ENCODE results near the gene NEDD4L. TPM values are rescaled to one million over a fixed set of nuclear protein-coding genes. Genes with fewer than 3 reads are reported as not detected.

NEDD4L gene
- total RNA-seq, 4 donors from 2014 or later = 22.7 to 39.9 (median 34.7) TPM

DNA sequence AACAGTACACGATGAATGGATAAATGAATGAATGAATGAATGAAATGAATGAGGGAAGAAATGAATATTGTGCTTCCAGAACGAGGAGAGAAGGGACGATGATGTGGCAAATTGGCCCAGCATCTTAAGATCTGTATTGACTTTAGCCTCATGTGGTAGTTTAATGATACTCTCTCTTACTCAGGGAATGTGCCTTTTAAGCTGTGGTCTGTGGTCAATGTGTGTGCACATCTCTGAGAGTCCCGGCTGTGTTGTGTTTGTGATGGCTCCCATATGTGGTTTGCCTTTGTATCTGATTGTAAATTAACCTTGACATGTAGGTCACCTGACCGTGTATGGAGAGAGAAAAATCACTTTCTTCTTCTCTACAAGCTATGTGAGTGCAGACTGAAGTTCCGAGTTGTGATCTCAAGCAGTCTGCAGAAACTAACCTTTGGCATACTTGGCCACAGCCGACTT, 91.2 kb downstream of the NEDD4L start:
- no peak for DNase-seq (ENCODE audit: extremely low spot score)
- WGBS = 61% methylated on average over 7 of the region's 7 CpGs
- H3K27ac ChIP-seq (replicated peaks in 1 of 4) = no peak overlapping the region
- no peak for TF ChIP-seq EP300 (IDR thresholded peaks at IDR 0.05)
- TF ChIP-seq POLR2AphosphoS5 (IDR thresholded peaks at IDR 0.05) = no peak
- no peak for TF ChIP-seq POLR2A (IDR thresholded peaks at IDR 0.05; ENCODE audit: low read depth)
- TF ChIP-seq, protein P1, sequence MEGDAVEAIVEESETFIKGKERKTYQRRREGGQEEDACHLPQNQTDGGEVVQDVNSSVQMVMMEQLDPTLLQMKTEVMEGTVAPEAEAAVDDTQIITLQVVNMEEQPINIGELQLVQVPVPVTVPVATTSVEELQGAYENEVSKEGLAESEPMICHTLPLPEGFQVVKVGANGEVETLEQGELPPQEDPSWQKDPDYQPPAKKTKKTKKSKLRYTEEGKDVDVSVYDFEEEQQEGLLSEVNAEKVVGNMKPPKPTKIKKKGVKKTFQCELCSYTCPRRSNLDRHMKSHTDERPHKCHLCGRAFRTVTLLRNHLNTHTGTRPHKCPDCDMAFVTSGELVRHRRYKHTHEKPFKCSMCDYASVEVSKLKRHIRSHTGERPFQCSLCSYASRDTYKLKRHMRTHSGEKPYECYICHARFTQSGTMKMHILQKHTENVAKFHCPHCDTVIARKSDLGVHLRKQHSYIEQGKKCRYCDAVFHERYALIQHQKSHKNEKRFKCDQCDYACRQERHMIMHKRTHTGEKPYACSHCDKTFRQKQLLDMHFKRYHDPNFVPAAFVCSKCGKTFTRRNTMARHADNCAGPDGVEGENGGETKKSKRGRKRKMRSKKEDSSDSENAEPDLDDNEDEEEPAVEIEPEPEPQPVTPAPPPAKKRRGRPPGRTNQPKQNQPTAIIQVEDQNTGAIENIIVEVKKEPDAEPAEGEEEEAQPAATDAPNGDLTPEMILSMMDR (IDR thresholded peaks at IDR 0.05) = no peak
- intact Hi-C loops (cut with DNase I) = loop anchor here (5.0 to 10.0 kb wide), 2 partner anchors 47 to 190 kb away; no protein-coding TSS in a partner anchor
- no peaks in the 10 kb centered on the region for H3K36me3 ChIP-seq
- no peaks in the 10 kb centered on the region for H3K27me3 ChIP-seq
- H3K4me3 ChIP-seq = no peak overlapping the region
- H3K9me3 ChIP-seq = no peaks in the 10 kb centered on the region
- peaks cover 0 to 16% (median 9%) of the 10 kb centered on the region in 4 donors for H3K4me1 ChIP-seq

DNA sequence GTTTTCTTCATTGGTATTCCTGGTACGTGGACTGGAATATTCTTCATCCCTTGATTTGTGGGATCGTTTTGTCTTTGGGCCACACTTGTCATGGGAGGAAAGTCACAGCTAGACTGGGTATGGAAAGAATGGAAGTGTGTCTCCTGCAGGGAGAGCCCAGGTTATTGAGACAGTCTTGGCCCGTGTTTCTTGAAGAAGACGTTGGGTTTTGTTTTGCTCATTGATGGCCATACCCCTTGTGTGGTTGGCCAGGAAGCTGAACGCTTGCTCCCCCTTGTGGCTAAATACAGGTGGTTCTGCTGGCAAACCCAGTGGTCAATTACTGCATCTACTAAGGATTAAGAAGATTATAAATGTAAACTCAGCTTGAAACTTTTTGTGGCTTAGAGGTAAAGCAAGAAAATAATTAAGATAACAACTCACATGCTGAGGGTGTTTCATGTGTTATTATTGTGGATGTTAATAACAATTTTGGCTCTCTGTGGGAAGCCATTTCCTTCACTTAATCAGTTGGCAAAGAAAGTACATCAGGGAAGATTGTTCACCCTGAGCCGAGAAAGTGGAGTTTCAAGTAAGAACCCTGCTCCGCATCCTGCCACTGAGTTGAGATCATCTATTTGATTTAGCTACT, 91.8 kb downstream of the NEDD4L start:
- WGBS = 50% methylated on average over 7 of the region's 7 CpGs
- no peaks in the 10 kb centered on the region for H3K27me3 ChIP-seq
- no peak overlapping the region for H3K27ac ChIP-seq (replicated peaks in 1 of 4)
- no peaks in the 10 kb centered on the region for H3K36me3 ChIP-seq
- intact Hi-C loops (cut with DNase I) = loop anchor here (5.0 to 10.0 kb wide), 2 partner anchors 46 to 189 kb away; no protein-coding TSS in a partner anchor
- H3K4me3 ChIP-seq = no peak overlapping the region
- H3K9me3 ChIP-seq = no peaks in the 10 kb centered on the region
- no peak for DNase-seq (ENCODE audit: extremely low spot score)
- peaks cover 0 to 16% (median 9%) of the 10 kb centered on the region in 4 donors for H3K4me1 ChIP-seq
- TF ChIP-seq EP300 (IDR thresholded peaks at IDR 0.05) (no peak), POLR2AphosphoS5 (IDR thresholded peaks at IDR 0.05) (no peak), POLR2A (IDR thresholded peaks at IDR 0.05; ENCODE audit: low read depth) (no peak)
- TF ChIP-seq, protein P1 (IDR thresholded peaks at IDR 0.05) = peak; percentile 65 to 77 (median 69)

DNA sequence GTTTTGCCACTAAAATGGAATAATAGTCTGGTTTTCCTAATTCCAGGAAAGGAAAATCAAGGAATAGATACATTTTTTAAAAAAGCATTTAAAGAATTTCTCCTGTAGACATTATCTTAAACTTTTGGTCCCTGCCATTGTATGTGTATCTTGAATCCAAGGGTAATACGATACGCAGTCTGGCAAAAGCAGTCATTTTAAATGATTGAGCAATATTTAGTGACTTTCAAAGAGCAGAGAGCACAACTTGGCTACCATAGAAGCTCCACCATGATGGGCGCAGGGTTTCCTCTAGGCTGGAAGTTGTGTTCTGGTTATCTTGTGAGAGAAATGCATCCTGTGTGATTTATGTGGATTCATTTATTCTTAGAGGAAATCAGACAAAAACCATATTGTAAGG, 92.9 kb downstream of the NEDD4L start:
- no peak overlapping the region for H3K4me3 ChIP-seq
- H3K36me3 ChIP-seq = no peaks in the 10 kb centered on the region
- 97% methylated on average over 3 of the region's 3 CpGs for WGBS
- H3K27me3 ChIP-seq = no peaks in the 10 kb centered on the region
- TF ChIP-seq POLR2A (IDR thresholded peaks at IDR 0.05; ENCODE audit: low read depth) (no peak), EP300 (IDR thresholded peaks at IDR 0.05) (no peak), POLR2AphosphoS5 (IDR thresholded peaks at IDR 0.05) (no peak)
- TF ChIP-seq, protein P1 (IDR thresholded peaks at IDR 0.05) = no peak
- no peak for DNase-seq (ENCODE audit: extremely low spot score)
- peaks cover 0 to 16% (median 9%) of the 10 kb centered on the region in 4 donors for H3K4me1 ChIP-seq
- no peaks in the 10 kb centered on the region for H3K9me3 ChIP-seq
- no peak overlapping the region for H3K27ac ChIP-seq (replicated peaks in 1 of 4)
- intact Hi-C loops (cut with DNase I) = loop anchor here (5.0 to 10.0 kb wide), 2 partner anchors 45 to 188 kb away; no protein-coding TSS in a partner anchor

DNA sequence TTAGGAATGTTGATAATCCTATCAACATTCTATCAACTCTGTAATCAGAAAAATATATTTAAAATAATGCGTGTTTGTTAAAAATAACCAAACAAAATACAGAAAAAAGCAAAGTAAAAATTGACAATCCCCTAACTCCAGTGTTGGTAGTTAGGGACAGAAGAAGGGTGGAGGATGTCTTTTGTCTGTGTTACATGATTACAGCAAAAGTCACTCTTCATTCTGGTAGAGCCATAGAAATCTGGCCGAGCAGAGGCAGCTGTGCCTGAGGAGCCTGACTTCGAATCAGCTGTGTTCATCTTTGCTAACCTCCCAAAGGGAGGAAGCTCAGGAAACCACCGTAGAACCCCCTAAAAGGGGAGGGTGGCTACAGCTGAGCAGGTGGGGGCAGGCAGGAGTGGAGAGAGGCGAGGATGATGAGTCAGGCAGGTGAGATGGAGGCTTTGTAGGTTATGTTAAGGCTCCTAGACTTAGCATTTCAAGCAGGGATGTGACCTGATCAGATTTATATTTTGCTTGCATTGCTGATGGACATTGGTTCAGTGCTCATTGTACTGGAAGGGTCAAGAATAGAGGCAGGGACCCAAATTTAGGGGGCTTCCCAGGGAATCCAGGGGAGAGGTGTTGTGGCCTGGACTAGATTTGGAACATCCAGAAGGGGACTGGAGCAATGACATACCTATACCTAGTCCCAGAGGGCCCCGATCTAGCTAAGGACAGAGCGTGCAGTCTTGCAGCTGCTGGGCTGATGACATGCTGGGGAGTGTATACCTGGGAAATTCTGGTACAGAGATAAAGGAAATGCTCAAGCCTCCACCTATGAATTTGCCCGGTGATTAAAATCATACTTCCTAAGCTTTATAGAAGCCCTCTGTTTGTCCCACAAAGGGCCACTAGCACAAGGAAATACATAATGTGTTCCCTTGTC, 95.7 kb downstream of the NEDD4L start:
- Histone ChIP-seq H3K4me3 (no peak overlapping the region), H3K27ac (replicated peaks in 1 of 4) (no peak overlapping the region), H3K9me3 (no peaks in the 10 kb centered on the region), H3K36me3 (no peaks in the 10 kb centered on the region), H3K4me1 (peaks cover 0 to 19% (median 10%) of the 10 kb centered on the region in 4 donors), H3K27me3 (no peaks in the 10 kb centered on the region)
- intact Hi-C loops (cut with DNase I) = loop anchor here (5.0 to 10.0 kb wide), 2 partner anchors 43 to 185 kb away; no protein-coding TSS in a partner anchor
- TF ChIP-seq EP300 (IDR thresholded peaks at IDR 0.05) (no peak), POLR2A (IDR thresholded peaks at IDR 0.05; ENCODE audit: low read depth) (no peak), POLR2AphosphoS5 (IDR thresholded peaks at IDR 0.05) (no peak)
- WGBS = 79% methylated on average over 8 of the region's 8 CpGs
- no peak for DNase-seq (ENCODE audit: extremely low spot score)

Data from esophagus muscularis mucosa (tissue), 4 donors.